ENCODE measurements around the gene PSPC1. TPM values are rescaled to one million over a fixed set of nuclear protein-coding genes. Genes with fewer than 3 reads are reported as not detected.

Gene PSPC1
- total RNA-seq, 1 experiment from 2014 or later, result 60.7 TPM

DNA sequence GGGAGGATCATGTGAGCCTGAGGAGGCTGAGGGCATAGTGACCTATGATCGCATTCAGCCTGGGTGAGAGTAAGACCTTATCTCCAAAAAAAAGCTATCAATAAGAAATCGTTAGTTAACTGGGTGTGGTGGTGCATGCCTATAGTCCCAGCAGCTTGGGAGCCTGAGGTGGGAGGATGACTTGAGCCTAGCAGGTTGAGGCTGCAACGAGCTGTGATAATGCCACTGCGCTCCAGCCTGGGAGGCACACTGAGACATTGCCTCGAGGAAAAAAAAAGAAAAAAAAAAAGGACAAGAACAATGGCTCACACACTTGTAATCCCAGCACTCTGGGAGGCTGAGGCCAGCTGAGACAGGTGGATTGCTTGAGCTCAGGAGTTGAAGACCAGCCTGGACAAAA, 16.2 kb downstream of the PSPC1 start:
- no TSS peak for BruUV-seq (replicated peaks)
- CTCF ChIA-PET, result no interaction called here
- intact Hi-C loops (cut with micrococcal nuclease; ENCODE audit: unreplicated experiment), result no loop called here
- Mint-ChIP-seq H3K36me3 (ENCODE audit: insufficient read depth, unreplicated experiment) (peaks cover 16% of the 10 kb centered on the region), H3K27me3 (ENCODE audit: unreplicated experiment) (no peaks in the 10 kb centered on the region), H3K4me3 (ENCODE audit: low read depth, unreplicated experiment) (no peak overlapping the region), H3K9me3 (ENCODE audit: low read depth, unreplicated experiment) (no peaks in the 10 kb centered on the region), H3K4me1 (ENCODE audit: low read depth, unreplicated experiment) (peaks cover 3% of the 10 kb centered on the region), H3K27ac (ENCODE audit: unreplicated experiment) (no peak overlapping the region)
- TF ChIP-seq, protein P1, sequence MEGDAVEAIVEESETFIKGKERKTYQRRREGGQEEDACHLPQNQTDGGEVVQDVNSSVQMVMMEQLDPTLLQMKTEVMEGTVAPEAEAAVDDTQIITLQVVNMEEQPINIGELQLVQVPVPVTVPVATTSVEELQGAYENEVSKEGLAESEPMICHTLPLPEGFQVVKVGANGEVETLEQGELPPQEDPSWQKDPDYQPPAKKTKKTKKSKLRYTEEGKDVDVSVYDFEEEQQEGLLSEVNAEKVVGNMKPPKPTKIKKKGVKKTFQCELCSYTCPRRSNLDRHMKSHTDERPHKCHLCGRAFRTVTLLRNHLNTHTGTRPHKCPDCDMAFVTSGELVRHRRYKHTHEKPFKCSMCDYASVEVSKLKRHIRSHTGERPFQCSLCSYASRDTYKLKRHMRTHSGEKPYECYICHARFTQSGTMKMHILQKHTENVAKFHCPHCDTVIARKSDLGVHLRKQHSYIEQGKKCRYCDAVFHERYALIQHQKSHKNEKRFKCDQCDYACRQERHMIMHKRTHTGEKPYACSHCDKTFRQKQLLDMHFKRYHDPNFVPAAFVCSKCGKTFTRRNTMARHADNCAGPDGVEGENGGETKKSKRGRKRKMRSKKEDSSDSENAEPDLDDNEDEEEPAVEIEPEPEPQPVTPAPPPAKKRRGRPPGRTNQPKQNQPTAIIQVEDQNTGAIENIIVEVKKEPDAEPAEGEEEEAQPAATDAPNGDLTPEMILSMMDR (IDR thresholded peaks at IDR 0.05; ENCODE audit: unreplicated experiment), result no peak
- DNase-seq, result peak; percentile 1

DNA sequence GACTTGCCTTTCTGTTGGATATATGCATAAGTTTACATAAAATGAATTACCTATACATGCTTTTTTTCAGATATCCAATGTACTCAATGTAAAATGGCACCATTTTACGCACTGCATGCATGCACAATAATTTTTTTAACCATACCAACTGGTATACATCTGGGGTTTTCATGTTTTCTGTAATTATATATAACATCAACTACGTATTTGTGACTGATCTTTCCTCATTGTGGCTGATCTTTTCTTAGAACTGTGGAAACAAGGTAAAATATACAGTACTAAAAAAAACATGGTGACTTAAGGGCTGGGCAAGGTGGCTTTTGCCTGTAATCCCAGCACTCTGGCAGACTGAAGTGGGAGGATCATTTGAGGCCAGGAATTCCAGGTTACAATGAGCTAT, 18.5 kb downstream of the PSPC1 start:
- Mint-ChIP-seq H3K9me3 (ENCODE audit: low read depth, unreplicated experiment) (no peaks in the 10 kb centered on the region), H3K36me3 (ENCODE audit: insufficient read depth, unreplicated experiment) (peaks cover 10% of the 10 kb centered on the region), H3K4me3 (ENCODE audit: low read depth, unreplicated experiment) (no peak overlapping the region), H3K27me3 (ENCODE audit: unreplicated experiment) (no peaks in the 10 kb centered on the region), H3K27ac (ENCODE audit: unreplicated experiment) (no peak overlapping the region), H3K4me1 (ENCODE audit: low read depth, unreplicated experiment) (peaks cover 8% of the 10 kb centered on the region)
- TF ChIP-seq, protein P1 (IDR thresholded peaks at IDR 0.05; ENCODE audit: unreplicated experiment), result no peak
- DNase-seq, result no peak
- CTCF ChIA-PET, result no interaction called here
- intact Hi-C loops (cut with micrococcal nuclease; ENCODE audit: unreplicated experiment), result no loop called here
- BruUV-seq (replicated peaks), result no TSS peak

DNA sequence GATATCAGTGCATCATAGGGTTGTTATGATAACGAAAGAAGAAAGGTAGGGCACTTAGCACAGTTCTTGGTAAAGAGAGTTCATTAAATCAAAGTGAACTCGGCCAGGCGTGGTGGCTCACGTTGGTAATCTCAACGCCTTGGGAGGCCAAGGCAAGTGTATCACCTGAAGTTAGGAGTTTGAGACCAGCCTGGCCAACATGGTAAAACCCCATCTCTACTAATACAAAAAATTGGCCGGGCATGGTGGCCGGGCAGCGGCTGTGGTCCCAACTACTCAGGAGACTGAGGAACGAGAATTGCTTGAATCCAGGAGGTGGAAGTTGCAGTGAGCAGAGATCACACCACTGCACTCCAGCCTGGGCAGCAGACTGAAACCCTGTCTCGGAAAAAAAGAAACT, 19.1 kb downstream of the PSPC1 start:
- no peak overlapping the region for H3K4me3 Mint-ChIP-seq (ENCODE audit: low read depth, unreplicated experiment)
- no TSS peak for BruUV-seq (replicated peaks)
- peaks cover 8% of the 10 kb centered on the region for H3K4me1 Mint-ChIP-seq (ENCODE audit: low read depth, unreplicated experiment)
- no peak overlapping the region for H3K27ac Mint-ChIP-seq (ENCODE audit: unreplicated experiment)
- no peaks in the 10 kb centered on the region for H3K9me3 Mint-ChIP-seq (ENCODE audit: low read depth, unreplicated experiment)
- peaks cover 14% of the 10 kb centered on the region for H3K36me3 Mint-ChIP-seq (ENCODE audit: insufficient read depth, unreplicated experiment)
- intact Hi-C loops (cut with micrococcal nuclease; ENCODE audit: unreplicated experiment), result no loop called here
- DNase-seq, result no peak
- H3K27me3 Mint-ChIP-seq (ENCODE audit: unreplicated experiment), result no peaks in the 10 kb centered on the region
- CTCF ChIA-PET, result no interaction called here
- TF ChIP-seq, protein P1 (IDR thresholded peaks at IDR 0.05; ENCODE audit: unreplicated experiment), result no peak

DNA sequence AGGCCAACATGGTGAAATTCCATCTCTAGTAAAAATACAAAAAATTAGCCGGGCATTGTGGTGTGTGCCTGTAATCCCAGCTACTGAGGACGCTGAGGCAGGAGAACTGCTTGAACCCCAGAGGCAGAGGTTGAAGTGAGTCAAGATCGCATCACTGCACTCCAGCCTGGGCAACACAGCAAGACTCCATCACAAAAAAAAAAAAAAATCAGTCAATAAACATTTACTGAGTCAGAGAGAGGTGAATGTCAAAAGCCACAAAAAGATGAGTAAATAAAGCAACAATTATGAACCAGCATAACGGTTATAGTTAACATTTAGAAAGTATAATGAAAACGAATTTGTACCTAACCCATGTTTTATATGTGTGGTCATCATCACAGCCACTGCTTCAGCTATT, 23.1 kb downstream of the PSPC1 start:
- H3K4me1 Mint-ChIP-seq (ENCODE audit: low read depth, unreplicated experiment), result peaks cover 8% of the 10 kb centered on the region
- TF ChIP-seq, protein P1 (IDR thresholded peaks at IDR 0.05; ENCODE audit: unreplicated experiment), result no peak
- peaks cover 44% of the 10 kb centered on the region for H3K36me3 Mint-ChIP-seq (ENCODE audit: insufficient read depth, unreplicated experiment)
- CTCF ChIA-PET, result no interaction called here
- intact Hi-C loops (cut with micrococcal nuclease; ENCODE audit: unreplicated experiment), result no loop called here
- BruUV-seq (replicated peaks), result no TSS peak
- no peak for DNase-seq
- peaks cover 3% of the 10 kb centered on the region for H3K9me3 Mint-ChIP-seq (ENCODE audit: low read depth, unreplicated experiment)
- no peak overlapping the region for H3K27ac Mint-ChIP-seq (ENCODE audit: unreplicated experiment)
- H3K4me3 Mint-ChIP-seq (ENCODE audit: low read depth, unreplicated experiment), result no peak overlapping the region
- H3K27me3 Mint-ChIP-seq (ENCODE audit: unreplicated experiment), result no peaks in the 10 kb centered on the region

DNA sequence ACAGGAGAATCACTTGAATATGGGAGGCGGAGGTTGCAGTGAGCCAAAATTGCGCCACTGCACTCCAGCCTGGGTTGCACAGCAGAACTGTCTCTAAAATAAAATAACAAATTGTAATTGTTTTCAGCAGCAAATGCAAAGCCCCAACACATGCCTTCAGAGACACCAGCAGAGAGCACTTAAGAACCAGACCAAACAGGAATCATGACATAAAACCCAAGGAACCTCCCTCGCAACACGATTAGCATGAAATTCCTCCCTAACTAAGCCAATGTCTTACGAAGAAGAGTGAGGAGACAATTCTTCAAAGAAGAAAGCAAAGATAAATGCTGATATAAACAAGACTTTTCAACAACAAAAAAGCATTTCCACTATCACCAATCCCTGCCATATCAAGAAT, 40.1 kb downstream of the PSPC1 start:
- intact Hi-C loops (cut with micrococcal nuclease; ENCODE audit: unreplicated experiment), result no loop called here
- Mint-ChIP-seq H3K27ac (ENCODE audit: unreplicated experiment) (no peak overlapping the region), H3K4me3 (ENCODE audit: low read depth, unreplicated experiment) (no peak overlapping the region), H3K27me3 (ENCODE audit: unreplicated experiment) (no peaks in the 10 kb centered on the region), H3K9me3 (ENCODE audit: low read depth, unreplicated experiment) (no peaks in the 10 kb centered on the region), H3K4me1 (ENCODE audit: low read depth, unreplicated experiment) (no peaks in the 10 kb centered on the region), H3K36me3 (ENCODE audit: insufficient read depth, unreplicated experiment) (peaks cover 34% of the 10 kb centered on the region)
- TF ChIP-seq, protein P1 (IDR thresholded peaks at IDR 0.05; ENCODE audit: unreplicated experiment), result no peak
- no peak for DNase-seq
- BruUV-seq (replicated peaks), result no TSS peak
- CTCF ChIA-PET, result no interaction called here
